ENCODE measurements around the gene SEC14L6. TPM values are rescaled to one million over a fixed set of nuclear protein-coding genes. Genes with fewer than 3 reads are reported as not detected.

The SEC14L6 gene
- total RNA-seq, 2 experiments from 2014 or later = not detected

GRCh38 chr22:30495041-30495784 lies 51.3 kb downstream of the SEC14L6 start:
- POLR2A ChIA-PET = interaction anchor here (0.5 kb wide), 1 partner anchor 637 kb away, joined by 3 read pairs; no protein-coding TSS in a partner anchor
- H3K9me3 ChIP-seq (ENCODE audit: low read length) = no peaks in the 10 kb centered on the region
- H3K4me3 ChIP-seq (ENCODE audit: low read depth, low read length, poor library complexity, severe bottlenecking) = no peak overlapping the region
- BruUV-seq (replicated peaks) = no TSS peak
- H3K4me1 ChIP-seq (ENCODE audit: insufficient read depth, low read length, poor library complexity, severe bottlenecking) = no peaks in the 10 kb centered on the region
- H3K4me2 ChIP-seq (ENCODE audit: low read length) = no peak overlapping the region
- no peaks in the 10 kb centered on the region for H3K36me3 ChIP-seq (ENCODE audit: insufficient read depth, low read length)
- no peaks in the 10 kb centered on the region for H3K79me2 ChIP-seq (ENCODE audit: insufficient read depth, low read depth, low read length)
- H4K20me1 ChIP-seq (ENCODE audit: insufficient read depth, low read length) = no peaks in the 10 kb centered on the region
- no peak for TF ChIP-seq CTCF (conservative IDR thresholded peaks at IDR 0.05; ENCODE audit: low read length)
- TF ChIP-seq EZH2phosphoT487 (IDR thresholded peaks at IDR 0.05; ENCODE audit: borderline replicate concordance, low read depth, low read length) = no peak
- H2AFZ ChIP-seq (ENCODE audit: low read length) = no peak overlapping the region
- no peak overlapping the region for H3K27ac ChIP-seq (ENCODE audit: low read depth, low read length, poor library complexity, severe bottlenecking)
- no peak for DNase-seq (ENCODE audit: low spot score)
- intact Hi-C loops (cut with micrococcal nuclease; ENCODE audit: unreplicated experiment) = no loop called here
- CTCF ChIA-PET (ENCODE audit: unreplicated experiment) = no interaction called here
- no peaks in the 10 kb centered on the region for H3K9me2 ChIP-seq (ENCODE audit: insufficient read depth, low read length)

GRCh38 chr22:30492144-30492543 lies 54.4 kb downstream of the SEC14L6 start:
- CTCF ChIA-PET (ENCODE audit: unreplicated experiment) = no interaction called here
- Histone ChIP-seq H3K9me2 (ENCODE audit: insufficient read depth, low read length) (no peaks in the 10 kb centered on the region), H3K4me1 (ENCODE audit: insufficient read depth, low read length, poor library complexity, severe bottlenecking) (no peaks in the 10 kb centered on the region), H3K27ac (ENCODE audit: low read depth, low read length, poor library complexity, severe bottlenecking) (no peak overlapping the region), H4K20me1 (ENCODE audit: insufficient read depth, low read length) (no peaks in the 10 kb centered on the region), H3K79me2 (ENCODE audit: insufficient read depth, low read depth, low read length) (no peaks in the 10 kb centered on the region), H3K4me3 (ENCODE audit: low read depth, low read length, poor library complexity, severe bottlenecking) (no peak overlapping the region), H3K4me2 (ENCODE audit: low read length) (no peak overlapping the region), H2AFZ (ENCODE audit: low read length) (no peak overlapping the region), H3K9me3 (ENCODE audit: low read length) (no peaks in the 10 kb centered on the region), H3K36me3 (ENCODE audit: insufficient read depth, low read length) (no peaks in the 10 kb centered on the region)
- POLR2A ChIA-PET = no interaction called here
- DNase-seq (ENCODE audit: low spot score) = no peak
- no TSS peak for BruUV-seq (replicated peaks)
- TF ChIP-seq EZH2phosphoT487 (IDR thresholded peaks at IDR 0.05; ENCODE audit: borderline replicate concordance, low read depth, low read length) (no peak), CTCF (conservative IDR thresholded peaks at IDR 0.05; ENCODE audit: low read length) (no peak)
- intact Hi-C loops (cut with micrococcal nuclease; ENCODE audit: unreplicated experiment) = no loop called here

GRCh38 chr22:30491381-30491780 lies 55.2 kb downstream of the SEC14L6 start:
- H3K9me3 ChIP-seq (ENCODE audit: low read length) = no peaks in the 10 kb centered on the region
- no peak overlapping the region for H3K4me3 ChIP-seq (ENCODE audit: low read depth, low read length, poor library complexity, severe bottlenecking)
- H3K4me2 ChIP-seq (ENCODE audit: low read length) = no peak overlapping the region
- no peaks in the 10 kb centered on the region for H4K20me1 ChIP-seq (ENCODE audit: insufficient read depth, low read length)
- H3K79me2 ChIP-seq (ENCODE audit: insufficient read depth, low read depth, low read length) = no peaks in the 10 kb centered on the region
- ChIA-PET POLR2A (no interaction called here), CTCF (ENCODE audit: unreplicated experiment) (no interaction called here)
- TF ChIP-seq EZH2phosphoT487 (IDR thresholded peaks at IDR 0.05; ENCODE audit: borderline replicate concordance, low read depth, low read length) (no peak), CTCF (conservative IDR thresholded peaks at IDR 0.05; ENCODE audit: low read length) (no peak)
- no peaks in the 10 kb centered on the region for H3K4me1 ChIP-seq (ENCODE audit: insufficient read depth, low read length, poor library complexity, severe bottlenecking)
- H3K9me2 ChIP-seq (ENCODE audit: insufficient read depth, low read length) = no peaks in the 10 kb centered on the region
- no peak overlapping the region for H2AFZ ChIP-seq (ENCODE audit: low read length)
- intact Hi-C loops (cut with micrococcal nuclease; ENCODE audit: unreplicated experiment) = no loop called here
- no peak for DNase-seq (ENCODE audit: low spot score)
- H3K36me3 ChIP-seq (ENCODE audit: insufficient read depth, low read length) = no peaks in the 10 kb centered on the region
- BruUV-seq (replicated peaks) = no TSS peak
- H3K27ac ChIP-seq (ENCODE audit: low read depth, low read length, poor library complexity, severe bottlenecking) = no peak overlapping the region
